SKM-1 (cell line): Measurements from ENCODE around the gene SELENOI.
"Not testable (repeated sequence)": the region's sequence is repeated elsewhere in the genome, so short reads cannot be mapped to it uniquely, and the experiment has no call there.

Source experiments
- DNase-seq: peaks from one replicate; lab custom pipeline; 2025; ENCODE audit not compliant: unreplicated experiment; lab: John Stamatoyannopoulos, UW

The SELENOI gene, protein sequence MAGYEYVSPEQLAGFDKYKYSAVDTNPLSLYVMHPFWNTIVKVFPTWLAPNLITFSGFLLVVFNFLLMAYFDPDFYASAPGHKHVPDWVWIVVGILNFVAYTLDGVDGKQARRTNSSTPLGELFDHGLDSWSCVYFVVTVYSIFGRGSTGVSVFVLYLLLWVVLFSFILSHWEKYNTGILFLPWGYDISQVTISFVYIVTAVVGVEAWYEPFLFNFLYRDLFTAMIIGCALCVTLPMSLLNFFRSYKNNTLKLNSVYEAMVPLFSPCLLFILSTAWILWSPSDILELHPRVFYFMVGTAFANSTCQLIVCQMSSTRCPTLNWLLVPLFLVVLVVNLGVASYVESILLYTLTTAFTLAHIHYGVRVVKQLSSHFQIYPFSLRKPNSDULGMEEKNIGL

DNA sequence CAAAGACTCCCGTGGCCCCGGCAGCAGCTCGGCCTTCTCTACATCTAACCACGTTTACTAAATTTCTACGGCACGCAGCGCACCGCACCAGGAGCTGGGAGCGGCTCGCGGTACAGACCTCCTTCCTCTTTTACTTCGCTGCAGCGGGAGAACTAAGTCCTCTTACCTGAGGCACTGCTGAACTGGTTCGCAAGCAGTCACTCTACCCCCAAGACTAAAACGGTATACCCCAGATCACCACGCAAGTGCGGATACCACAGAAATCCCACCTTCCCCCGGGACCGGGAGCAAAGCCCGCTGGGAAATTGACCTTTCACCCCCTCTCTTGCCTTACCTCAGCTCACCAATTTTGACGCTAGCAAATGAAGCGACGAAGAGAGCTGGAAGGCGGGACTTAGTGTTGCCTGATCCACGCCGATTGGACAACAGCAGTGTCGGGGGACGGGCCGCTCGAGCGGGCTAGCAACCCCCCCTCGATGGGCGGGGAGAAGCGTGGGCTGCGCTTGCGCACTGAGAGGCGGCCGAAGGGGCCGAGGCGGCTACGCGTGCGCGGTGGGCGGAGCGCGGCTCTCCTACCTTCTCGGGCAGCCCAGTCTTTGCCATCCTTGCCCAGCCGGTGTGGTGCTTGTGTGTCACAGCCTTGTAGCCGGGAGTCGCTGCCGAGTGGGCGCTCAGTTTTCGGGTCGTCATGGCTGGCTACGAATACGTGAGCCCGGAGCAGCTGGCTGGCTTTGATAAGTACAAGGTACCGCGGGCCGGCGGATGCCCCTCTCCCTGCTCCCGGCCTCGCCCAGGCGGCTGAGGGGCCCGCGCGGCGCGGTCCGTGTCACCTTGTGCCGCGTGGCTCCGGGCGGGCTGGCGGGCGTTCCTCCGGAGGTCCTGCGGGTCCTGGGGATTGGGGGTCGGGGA, at the start of gene SELENOI:
Gene SELENOI, plus strand, starts transcription at position 599 of the 909 bp plus-strand sequence. Its CDS starts 90 bp downstream, at position 689.
- peak; percentile 99 for DNase-seq

DNA sequence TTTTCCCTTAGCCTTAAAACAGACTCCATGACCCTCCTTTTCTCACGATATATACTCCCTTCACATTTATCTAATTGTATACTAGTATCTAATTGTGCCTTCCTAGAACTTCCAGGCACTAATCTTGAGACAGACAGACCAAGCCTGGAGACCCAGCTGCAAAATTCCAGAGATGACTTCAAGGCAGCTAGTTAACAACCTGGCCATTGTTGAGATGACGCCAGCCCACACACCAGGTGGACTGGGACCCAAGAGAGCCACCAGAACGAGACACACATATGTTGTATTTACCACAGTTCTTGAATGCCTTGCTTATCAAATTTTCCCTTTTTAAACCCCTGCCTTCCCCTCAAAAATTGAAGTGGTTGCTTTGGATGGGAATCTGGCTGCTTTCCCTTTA, 48.9 kb upstream of the SELENOI start:
- DNase-seq = no peak

DNA sequence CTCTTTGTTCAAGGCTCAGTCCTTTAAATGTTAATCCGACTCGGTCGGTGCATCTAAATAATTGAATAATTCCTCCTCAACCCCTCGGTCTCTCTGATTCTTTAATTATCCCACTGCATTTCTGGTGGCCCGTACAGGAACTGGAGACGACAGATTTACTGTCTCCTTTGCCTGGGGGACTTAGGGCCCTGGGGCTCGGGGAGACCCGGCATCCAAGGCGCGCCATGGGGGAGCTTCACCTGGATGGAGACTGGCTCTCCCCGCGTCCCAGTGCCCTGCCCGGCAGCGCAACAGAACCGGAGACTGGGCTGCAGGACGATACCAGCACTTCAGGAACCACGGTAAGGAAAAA, 47.7 kb upstream of the SELENOI start:
- no peak for DNase-seq

DNA sequence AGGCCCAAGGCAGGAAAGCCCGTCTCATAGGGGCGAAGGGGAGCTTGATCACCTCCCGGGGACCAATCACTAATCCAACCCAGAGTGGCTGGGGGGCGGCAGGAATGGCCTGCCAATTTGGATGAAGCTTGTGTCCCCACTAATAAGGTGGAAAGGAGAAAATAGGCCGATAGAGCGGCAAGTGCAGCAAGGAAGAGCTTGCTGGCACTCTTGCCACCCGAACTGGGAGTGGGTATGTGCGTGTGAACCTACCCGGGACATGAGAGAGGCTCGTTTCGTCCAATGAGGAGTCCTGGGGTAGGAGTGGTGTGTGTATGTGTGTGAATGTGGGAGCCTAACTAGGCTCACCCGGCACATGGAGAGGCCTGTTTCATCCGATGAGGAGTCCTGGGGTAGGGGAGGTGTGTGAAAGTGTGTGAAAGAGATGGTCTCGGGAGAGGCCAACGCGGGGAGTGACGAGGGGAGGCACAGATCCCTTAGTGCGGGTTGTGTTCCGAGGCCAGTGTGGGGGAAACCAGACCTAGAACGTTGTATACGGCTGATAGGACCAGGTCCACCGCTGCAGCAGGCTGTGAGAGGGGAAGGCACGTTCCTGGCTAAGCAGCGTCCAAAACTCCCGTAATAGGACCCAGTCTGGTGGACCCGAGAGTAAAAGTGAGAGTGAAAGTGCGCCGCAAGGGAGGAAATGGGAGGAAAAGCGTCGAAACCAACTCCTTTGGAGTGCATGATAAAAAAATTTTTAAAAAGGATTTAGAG, 47.1 kb upstream of the SELENOI start:
- DNase-seq = no peak

DNA sequence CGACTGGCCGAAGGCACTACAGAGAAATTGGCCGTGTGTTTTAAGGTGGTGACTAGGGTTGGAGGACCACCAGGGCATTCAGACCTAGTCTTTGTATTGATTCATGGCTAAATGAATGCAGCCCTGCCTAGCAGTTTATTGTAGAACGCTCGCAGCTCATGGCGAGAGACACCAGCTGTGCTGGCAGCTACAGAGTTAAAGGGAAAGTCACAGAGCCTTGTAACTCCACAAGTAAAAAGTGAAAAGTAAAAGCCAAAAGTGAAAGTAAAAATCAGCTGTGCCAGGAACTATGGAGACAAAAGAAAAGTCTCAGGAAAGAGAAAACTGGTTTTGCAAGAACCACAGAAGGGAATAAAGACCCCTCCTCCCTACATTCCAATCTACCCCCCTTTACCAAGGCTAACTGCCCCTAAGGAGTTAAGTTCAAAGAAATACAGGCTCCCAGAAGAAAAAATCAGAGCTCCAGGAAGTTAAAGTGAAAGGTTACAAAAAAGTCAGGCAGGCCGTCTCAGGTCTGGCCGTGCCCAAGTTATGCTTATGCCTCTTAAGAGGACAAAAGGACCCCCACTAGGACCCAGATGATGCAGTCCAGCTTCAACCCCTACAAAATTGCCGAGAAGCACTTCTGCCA, 46.4 kb upstream of the SELENOI start:
- no peak for DNase-seq

DNA sequence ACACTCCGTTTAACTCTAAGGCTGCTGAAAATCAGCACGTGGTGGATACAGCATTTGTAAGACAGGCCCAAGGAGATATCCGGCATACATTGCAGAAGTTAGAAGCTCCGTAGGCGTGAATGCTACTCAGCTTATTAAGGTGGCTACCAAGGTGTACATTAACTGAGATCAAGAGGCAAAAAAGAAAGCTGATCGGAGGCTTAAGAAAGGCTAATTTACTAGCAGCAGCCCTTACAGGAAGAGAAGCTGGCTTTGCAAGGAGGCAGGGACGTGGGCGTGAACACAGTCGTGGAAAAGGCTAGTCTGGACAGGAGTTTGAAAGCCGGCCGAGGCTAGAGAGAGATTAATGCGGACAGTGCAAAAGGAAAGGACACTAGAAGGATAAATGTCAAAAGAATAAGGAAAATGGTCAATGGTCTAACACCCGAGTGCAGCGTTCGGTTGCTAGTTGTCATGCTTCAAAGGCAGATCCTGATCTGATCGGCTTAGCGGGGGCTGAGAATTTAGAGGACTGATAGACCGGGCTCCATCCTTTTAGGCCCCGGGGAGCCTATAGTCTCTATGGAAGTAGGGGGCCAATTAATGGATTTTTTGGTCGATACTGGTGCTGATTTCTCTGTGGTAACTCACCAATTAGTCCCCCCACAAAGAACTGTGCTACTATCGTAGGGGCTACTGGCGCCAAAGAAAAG, 45.6 kb upstream of the SELENOI start:
- no peak for DNase-seq

DNA sequence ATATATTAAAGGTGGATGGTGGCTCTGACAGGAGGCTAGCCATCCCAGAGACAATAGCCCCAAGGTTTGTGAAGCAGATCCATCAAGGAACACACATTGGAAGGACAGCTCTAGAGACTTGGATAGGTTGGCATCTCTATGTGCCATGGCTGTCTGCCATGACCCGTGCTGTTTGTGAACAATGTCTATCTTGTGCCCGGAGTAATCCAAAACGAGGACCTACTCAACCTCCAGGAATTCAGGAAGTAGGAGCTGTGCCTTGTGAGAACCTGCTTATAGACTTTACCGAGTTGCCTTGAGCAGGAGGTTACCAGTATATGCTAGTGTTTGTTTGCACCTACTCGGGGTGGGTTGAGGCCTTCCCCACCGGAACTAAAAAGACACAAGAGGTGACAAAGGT, 43.1 kb upstream of the SELENOI start:
- no peak for DNase-seq

DNA sequence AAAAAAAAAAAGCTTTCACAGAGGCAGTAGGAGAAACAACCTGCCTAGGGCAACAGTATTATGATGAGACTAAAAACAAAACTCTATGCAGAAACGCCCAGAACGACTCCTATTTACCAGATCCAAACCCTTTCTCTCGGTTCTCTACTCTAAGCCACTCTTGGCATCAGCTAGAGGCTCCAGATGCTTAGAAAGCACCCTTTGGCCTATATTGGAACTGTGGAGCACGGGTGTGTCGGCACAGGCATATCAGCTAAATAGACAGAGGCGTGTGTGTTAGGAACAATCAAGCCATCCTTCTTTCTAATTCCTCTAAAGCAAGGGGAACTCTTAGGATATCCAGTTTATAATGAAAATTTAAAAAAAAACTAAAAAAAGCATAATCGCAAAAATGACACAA, 40.8 kb upstream of the SELENOI start:
- not testable (repeated sequence) for DNase-seq

DNA sequence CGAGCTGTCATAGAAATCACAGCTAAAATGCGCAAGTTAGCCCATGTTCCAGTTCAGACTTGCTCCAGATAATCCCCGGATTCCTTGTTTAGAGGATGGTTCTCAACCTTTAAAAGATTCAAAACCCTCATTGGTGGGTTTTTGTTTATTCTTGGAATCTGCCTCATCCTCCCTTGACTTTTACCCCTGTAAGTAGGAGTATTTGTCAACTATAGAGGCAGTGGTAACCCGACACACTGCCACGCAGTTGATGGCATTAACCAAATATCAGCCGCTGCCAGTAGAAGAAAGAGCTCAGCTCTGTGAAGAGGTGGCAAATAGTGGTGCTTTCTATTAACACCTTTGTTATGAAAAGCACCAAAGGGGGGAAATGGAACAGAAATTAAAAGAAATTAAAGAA, 40.4 kb upstream of the SELENOI start:
- no peak for DNase-seq

DNA sequence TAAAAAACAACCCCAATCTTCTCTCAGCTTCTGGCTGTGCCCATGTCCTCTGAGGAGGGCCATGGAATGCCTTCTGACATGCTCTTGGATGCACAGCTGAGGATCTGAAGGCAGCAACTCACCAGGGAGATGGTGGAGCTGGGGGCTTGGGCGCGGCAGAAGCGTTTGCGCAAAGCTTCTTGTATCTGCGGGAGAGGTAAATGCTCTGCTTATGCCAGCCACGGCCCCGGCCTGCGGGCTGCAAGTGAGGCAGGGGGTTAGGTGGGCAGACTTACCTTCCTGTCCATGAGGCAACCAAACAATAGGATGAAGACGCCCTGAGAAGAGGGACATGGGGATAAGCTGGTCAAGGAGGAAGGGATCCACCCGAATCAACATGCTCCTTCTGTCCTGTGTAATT, 36.0 kb upstream of the SELENOI start:
- no peak for DNase-seq

DNA sequence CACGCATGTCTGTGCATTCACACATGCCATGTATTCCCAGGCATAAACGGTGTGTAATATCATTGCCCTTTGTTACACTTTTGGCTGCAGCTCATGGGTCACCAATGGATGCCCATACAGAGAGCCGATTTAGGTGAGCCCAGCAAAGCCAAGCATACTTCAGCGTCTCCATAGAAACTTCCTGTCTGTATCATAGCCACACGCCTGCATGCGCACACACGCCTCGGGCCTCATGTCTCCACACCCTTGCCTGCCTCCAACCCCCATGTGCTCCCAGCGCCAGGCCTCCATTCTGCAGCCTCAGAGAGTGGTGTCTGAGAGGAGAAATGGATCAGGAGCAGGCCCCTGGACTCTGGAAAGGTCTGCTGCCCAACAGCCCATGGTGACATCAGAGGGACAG, 33.5 kb upstream of the SELENOI start:
- no peak for DNase-seq

DNA sequence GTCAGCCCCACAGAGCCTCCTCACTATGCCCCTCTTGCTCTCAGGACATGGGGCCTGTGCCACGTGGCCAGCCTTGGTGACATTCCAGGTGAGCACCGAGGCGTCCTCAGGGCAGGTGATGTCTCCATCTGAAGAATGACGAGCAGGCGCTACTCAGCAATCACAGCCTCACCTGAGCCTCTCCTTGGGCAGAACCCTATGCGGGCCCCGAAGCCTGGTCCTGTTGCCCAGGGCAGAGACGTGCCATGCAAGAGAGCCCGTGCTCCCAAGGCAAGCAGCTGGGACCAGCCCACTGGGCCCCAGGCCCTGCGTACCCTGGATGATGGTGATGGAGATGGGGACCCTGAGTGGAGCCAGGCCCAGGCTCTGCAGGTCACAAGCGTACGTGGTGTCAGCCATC, 32.5 kb upstream of the SELENOI start:
- DNase-seq = no peak

DNA sequence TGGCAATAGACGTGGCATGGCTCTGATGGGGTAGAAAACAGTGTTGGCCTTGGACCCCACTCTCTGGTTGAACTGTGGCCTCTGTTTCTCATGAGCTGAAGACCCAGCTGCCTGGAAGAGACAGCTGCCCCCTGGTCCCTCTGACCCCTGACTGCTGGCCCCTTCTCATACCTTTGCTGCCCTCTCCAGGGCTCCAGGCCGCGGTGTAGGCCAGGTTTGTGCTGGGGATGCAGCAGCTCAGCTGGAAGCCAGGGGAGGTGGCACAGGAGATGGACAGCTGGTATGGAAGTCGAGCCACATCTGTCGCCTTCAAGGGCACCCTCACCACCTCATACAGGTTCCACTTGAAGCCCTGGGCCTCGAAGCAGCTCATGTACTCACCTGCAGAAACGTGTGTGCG, 31.7 kb upstream of the SELENOI start:
- no peak for DNase-seq

DNA sequence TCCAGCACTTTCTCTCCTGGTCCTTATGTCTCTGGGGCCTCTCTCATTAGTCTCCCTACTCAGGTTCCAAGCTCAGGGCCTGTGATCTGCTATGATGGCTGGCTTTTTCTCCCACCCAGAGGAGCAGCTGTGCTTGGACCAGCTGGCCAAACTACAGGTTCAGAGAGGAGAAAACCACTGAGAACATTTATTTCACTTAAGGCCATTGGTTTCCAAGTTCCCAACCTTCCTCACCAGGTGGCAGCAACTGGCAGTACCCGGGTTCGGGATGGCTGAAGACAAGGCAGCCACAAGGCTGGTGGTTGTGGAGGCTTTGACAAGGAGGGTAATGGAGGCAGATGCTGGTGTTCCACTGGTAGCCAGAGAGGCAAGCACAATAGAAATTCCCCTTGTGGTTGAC, 29.9 kb upstream of the SELENOI start:
- DNase-seq = no peak

DNA sequence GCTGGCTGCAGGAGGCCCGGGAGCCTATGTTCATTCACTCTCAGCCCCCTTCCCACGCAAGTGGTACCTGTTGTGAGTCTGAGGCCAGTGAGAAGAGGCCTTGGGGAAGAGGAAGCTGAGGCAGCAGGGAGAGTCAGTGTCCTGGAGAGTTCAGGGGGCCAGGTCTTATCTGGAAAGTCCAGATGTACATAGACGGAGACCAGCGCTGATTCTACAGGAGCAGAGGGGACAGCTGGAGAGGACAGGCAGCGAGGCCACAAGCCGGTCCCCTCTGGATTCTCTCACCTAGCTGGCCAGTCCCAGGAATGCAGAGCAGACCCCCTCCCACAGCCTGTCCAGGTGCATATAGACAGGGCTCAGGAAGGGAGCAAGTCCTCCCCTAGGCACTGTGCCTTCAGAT, 29.1 kb upstream of the SELENOI start:
- DNase-seq = no peak

DNA sequence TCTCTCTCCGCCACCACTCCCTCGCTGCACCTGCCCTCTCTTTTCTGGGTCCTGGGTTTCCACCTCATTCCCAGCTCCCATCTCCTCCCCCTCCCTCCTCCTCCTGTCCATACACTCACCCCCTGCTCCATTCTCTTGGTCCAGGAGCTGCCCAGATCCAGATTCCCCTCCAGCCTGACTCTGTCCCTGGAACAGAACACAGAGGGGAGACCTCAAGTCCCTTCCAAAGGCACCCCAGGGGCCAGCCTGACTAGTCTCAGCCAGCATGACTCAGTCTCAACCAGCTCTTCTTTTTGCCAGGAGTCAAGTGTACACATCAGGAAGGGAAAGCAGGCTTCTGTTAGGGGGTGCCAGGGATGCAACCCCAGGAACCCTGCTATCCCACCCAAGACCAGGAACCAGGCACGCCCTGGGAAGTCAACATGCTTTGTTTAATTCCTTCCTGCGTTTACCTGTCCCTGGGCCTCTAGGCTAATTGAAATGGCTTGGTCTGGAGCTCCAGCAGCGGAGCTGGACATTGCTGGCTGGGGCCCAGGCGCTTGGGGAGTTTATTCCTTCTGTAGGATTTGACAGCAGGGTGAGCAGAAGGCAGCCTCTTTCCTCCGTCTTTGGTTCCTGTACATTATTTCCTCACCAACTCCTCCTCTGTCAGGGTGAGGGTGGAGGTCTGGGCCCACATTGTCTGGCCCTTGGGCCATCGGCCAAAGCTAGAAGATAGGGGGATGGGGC, 28.4 kb upstream of the SELENOI start:
- no peak for DNase-seq

DNA sequence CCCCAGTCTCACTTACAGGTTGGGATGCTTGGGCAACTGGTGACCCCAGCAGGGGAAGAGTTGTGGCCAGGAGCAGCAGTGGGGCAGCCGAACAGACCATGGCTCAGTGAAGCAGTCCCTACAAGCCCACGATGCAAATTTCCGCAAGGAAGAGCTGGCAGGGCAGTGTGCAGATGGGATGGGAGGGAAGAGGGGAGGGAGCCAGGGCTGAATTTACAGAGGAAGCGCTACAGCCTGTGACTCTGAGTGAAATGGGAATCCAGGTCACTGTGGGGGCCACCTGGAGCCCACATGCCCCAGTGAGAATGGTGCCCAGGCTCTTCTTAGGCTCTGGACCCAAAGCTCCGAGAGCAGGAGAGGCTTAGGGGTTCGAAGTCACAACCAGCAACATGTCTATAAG, 27.0 kb upstream of the SELENOI start:
- DNase-seq = no peak

DNA sequence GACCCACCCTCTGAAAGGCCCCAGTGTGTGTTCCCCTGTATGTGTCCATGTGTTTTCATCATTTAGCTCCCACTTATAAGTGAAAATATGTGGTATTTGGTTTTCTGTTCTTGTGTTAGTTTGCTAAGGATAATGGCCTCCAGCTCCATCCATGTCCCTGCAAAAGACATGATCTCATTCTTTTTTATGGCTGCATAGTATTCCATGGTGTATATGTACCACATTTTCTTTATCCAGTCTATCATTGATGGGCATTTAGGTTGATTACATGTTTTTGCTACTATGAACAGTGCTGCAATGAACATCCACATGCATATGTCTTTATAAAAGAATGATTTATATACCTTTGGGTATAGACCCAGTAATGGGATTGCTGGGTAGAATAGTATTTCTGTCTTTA, 21.5 kb upstream of the SELENOI start:
- DNase-seq = not testable (repeated sequence)

DNA sequence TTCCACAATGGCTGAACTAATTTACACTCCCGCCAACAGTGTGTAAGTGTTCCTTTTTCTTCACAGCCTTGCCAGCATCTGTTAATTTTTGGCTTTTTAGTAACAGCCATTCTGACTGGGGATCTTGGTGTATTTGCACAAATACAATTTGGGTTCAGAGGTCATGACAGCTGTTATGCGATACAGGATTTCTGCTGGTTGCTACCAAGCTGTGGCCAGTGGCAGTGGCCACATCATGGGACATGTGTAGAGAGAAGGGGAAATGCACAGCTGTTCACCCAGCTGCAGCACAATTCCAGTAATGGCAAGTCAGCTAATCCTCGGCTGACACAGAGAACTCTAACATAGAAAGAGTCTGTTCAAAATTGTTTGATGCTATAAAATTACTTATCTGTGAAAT, 21.0 kb upstream of the SELENOI start:
- DNase-seq = no peak

DNA sequence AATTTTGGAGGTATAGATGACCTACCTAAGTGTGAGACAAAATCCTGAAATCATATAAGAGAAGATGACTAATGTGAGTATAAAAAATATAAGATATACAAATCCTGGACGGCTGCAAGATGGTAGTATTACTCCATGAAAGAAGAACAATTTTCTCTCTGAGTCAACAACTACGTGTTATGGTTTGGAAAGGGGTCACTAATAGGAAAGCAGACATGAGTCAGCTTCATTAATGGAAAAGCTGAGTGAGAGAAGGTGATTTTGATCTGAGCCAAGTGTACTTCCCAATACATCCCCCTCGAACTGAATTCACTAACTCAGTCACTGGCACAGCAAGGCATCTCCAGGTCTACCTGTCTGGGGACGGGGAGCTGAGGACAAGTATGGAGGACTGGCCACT, 20.1 kb upstream of the SELENOI start:
- DNase-seq = no peak
